ENCODE results near the gene PSMA2. TPM values are rescaled to one million over a fixed set of nuclear protein-coding genes. Genes with fewer than 3 reads are reported as not detected.

PSMA2 gene
- total and polyA plus RNA-seq, 4 donors, result 24.8 to 221 (median 73.8) TPM

GRCh38 chr7:42915356-42915755 is 16.6 kb downstream of the PSMA2 start:
- no peak for TF ChIP-seq FOXA1 (IDR thresholded peaks at IDR 0.05)
- no peak for TF ChIP-seq JUND (IDR thresholded peaks at IDR 0.05)
- TF ChIP-seq REST (IDR thresholded peaks at IDR 0.05), result no peak
- no peak for TF ChIP-seq GABPA (IDR thresholded peaks at IDR 0.05 in 1 of 2, conservative IDR thresholded peaks at IDR 0.05 in 1 of 2)
- H3K4me3 ChIP-seq (ENCODE audit: low read depth in 1 of 3, low read length in 3 of 3), result no peak overlapping the region
- DNase-seq (ENCODE audit: low spot score), result no peak
- no peak overlapping the region for H3K9ac ChIP-seq (ENCODE audit: low read depth in 1 of 2, low read length in 2 of 2)
- H3K27ac ChIP-seq (ENCODE audit: low read depth in 1 of 2, low read length in 2 of 2), result no peak overlapping the region
- 63% methylated on average over 1 of the region's 1 CpG for WGBS
- H3K36me3 ChIP-seq (ENCODE audit: control insufficient read depth in 4 of 4, insufficient read depth in 3 of 4, low read depth in 1 of 4, low read length in 3 of 4), result peaks cover 6 to 41% (median 31%) of the 10 kb centered on the region in 4 donors
- no peaks in the 10 kb centered on the region for H3K27me3 ChIP-seq (ENCODE audit: control insufficient read depth in 4 of 4, insufficient read depth in 4 of 4, low read length in 3 of 4)
- H3K9me3 ChIP-seq (ENCODE audit: control insufficient read depth in 4 of 4, low read length in 3 of 4), result no peaks in the 10 kb centered on the region
- H3K4me1 ChIP-seq (ENCODE audit: control insufficient read depth in 4 of 4, insufficient read depth in 4 of 4, low read length in 3 of 4), result peaks cover 0 to 15% (median 13%) of the 10 kb centered on the region in 4 donors

GRCh38 chr7:42914421-42915045 is 17.4 kb downstream of the PSMA2 start:
- Histone ChIP-seq H3K4me1 (ENCODE audit: control insufficient read depth in 4 of 4, insufficient read depth in 4 of 4, low read length in 3 of 4) (peaks cover 2 to 24% (median 21%) of the 10 kb centered on the region in 4 donors), H3K4me3 (ENCODE audit: low read depth in 1 of 3, low read length in 3 of 3) (no peak overlapping the region), H3K9me3 (ENCODE audit: control insufficient read depth in 4 of 4, low read length in 3 of 4) (no peaks in the 10 kb centered on the region), H3K27ac (ENCODE audit: low read depth in 1 of 2, low read length in 2 of 2) (peak overlapping the region in 1 of 2 donors; percentile 23), H3K36me3 (ENCODE audit: control insufficient read depth in 4 of 4, insufficient read depth in 3 of 4, low read depth in 1 of 4, low read length in 3 of 4) (peaks cover 6 to 34% (median 23%) of the 10 kb centered on the region in 4 donors), H3K27me3 (ENCODE audit: control insufficient read depth in 4 of 4, insufficient read depth in 4 of 4, low read length in 3 of 4) (no peaks in the 10 kb centered on the region), H3K9ac (ENCODE audit: low read depth in 1 of 2, low read length in 2 of 2) (no peak overlapping the region)
- TF ChIP-seq NR2F2 (IDR thresholded peaks at IDR 0.05) (no peak), GABPA (IDR thresholded peaks at IDR 0.05 in 1 of 2, conservative IDR thresholded peaks at IDR 0.05 in 1 of 2) (no peak), MAX (IDR thresholded peaks at IDR 0.05) (no peak), RAD21 (IDR thresholded peaks at IDR 0.05) (no peak), JUND (IDR thresholded peaks at IDR 0.05) (no peak), ZBTB33 (IDR thresholded peaks at IDR 0.05) (no peak), REST (IDR thresholded peaks at IDR 0.05) (no peak), ATF3 (IDR thresholded peaks at IDR 0.05) (no peak), TAF1 (conservative IDR thresholded peaks at IDR 0.05) (no peak), YY1 (IDR thresholded peaks at IDR 0.05) (no peak), CTCF (IDR thresholded peaks at IDR 0.05; ENCODE audit: low read depth, low read length, missing input control) (no peak), RXRA (IDR thresholded peaks at IDR 0.05) (no peak), FOXA2 (IDR thresholded peaks at IDR 0.05) (no peak)
- 61% methylated on average over 5 of the region's 5 CpGs for whole genome bisulfite sequencing
- no peak for DNase-seq (ENCODE audit: low spot score)
